GM15510 (cell line): Measurements from ENCODE around the gene IL17RD.

ENCODE experiments used
- POLR2A ChIP-seq: IDR thresholded peaks from 3 replicates; pipeline ENCODE4 v1.6.1; 2011; ENCODE audit warnings: borderline replicate concordance; ENCODE audit not compliant: insufficient read length; ENCODE audit errors: extremely low read depth

Gene IL17RD

GRCh38 chr3:57164657-57165573 lies at the start of gene IL17RD:
IL17RD (minus strand) TSS chr3:57165353; CDS start chr3:57165286, 67 bp downstream.
- TF ChIP-seq POLR2A = no peak

GRCh38 chr3:57206423-57206822 lies 41.3 kb upstream of the IL17RD start:
- TF ChIP-seq POLR2A = no peak

- no peak for TF ChIP-seq POLR2A
Observed at GRCh38 chr3:57199895-57200297, 34.7 kb upstream of the IL17RD start, which contains the start of gene HESX1. HESX1 (minus strand) TSS chr3:57199978; CDS start chr3:57199918, 60 bp downstream.

- TF ChIP-seq POLR2A = no peak
Observed at GRCh38 chr3:57194641-57195040, 29.5 kb upstream of the IL17RD start.

GRCh38 chr3:57192028-57192427 lies 26.9 kb upstream of the IL17RD start:
- TF ChIP-seq POLR2A = no peak

- TF ChIP-seq POLR2A = no peak
Observed at GRCh38 chr3:57184526-57184925, 19.4 kb upstream of the IL17RD start.

GRCh38 chr3:57179580-57180410 lies 14.6 kb upstream of the IL17RD start:
- TF ChIP-seq POLR2A = no peak

GRCh38 chr3:57176045-57176444 lies 10.9 kb upstream of the IL17RD start:
- no peak for TF ChIP-seq POLR2A

GRCh38 chr3:57173687-57174086 lies 8.5 kb upstream of the IL17RD start:
- TF ChIP-seq POLR2A = no peak

GRCh38 chr3:57170946-57171345 lies 5.8 kb upstream of the IL17RD start:
- TF ChIP-seq POLR2A = no peak

GRCh38 chr3:57169872-57170623 lies 4.9 kb upstream of the IL17RD start:
- TF ChIP-seq POLR2A = no peak

GRCh38 chr3:57169108-57169507 lies 4.0 kb upstream of the IL17RD start:
- no peak for TF ChIP-seq POLR2A

GRCh38 chr3:57168151-57168550 lies 3.0 kb upstream of the IL17RD start:
- TF ChIP-seq POLR2A = no peak

GRCh38 chr3:57166660-57167059 lies 1.5 kb upstream of the IL17RD start:
- no peak for TF ChIP-seq POLR2A

GRCh38 chr3:57165641-57166040 lies 488 bp upstream of the IL17RD start:
- TF ChIP-seq POLR2A = no peak
